Measurements from ENCODE around the gene NRSN2. TPM values are rescaled to one million over a fixed set of nuclear protein-coding genes. Genes with fewer than 3 reads are reported as not detected.

Gene NRSN2, protein sequence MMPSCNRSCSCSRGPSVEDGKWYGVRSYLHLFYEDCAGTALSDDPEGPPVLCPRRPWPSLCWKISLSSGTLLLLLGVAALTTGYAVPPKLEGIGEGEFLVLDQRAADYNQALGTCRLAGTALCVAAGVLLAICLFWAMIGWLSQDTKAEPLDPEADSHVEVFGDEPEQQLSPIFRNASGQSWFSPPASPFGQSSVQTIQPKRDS
- 97.1 and 111 TPM in 2 replicates for polyA plus RNA-seq

DNA sequence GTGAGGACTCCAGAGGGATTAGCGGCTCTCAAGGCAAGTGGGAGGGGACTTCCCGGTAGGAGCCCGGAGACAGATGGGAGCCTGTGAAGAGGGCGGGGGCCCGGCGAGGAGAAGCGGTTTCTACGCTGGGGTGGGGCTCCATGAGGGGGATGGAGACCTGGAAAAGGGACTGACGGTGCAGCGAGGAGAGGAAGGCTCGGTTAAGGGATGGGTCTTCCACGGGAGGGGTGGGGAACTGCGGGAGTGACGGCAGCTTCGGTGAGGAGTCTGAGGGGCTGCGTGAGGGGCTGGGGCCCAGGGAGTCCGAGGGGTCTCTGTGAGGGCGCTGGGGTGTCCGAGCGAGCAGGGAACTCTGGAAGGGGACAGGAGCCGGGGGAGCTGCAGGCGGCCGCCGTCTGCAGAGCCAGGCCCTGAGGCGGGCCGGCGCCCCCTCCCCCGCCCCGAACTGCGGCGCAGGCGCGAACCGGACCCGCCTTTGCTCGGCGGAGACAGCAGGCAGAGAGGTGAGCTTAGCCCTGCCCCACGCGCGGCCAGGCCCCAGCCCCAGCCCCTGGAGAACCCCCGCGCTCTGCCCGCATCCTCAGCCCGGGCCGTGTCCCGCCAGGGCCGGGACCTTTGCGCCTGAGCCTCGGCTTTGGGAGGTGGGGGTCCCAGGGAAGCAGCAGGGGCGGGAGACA lies at the start of gene NRSN2:
TSS of gene NRSN2 (plus strand) at position 472 of the 677 bp plus-strand sequence. CDS start 2,533 bp downstream, outside the sequence.

DNA sequence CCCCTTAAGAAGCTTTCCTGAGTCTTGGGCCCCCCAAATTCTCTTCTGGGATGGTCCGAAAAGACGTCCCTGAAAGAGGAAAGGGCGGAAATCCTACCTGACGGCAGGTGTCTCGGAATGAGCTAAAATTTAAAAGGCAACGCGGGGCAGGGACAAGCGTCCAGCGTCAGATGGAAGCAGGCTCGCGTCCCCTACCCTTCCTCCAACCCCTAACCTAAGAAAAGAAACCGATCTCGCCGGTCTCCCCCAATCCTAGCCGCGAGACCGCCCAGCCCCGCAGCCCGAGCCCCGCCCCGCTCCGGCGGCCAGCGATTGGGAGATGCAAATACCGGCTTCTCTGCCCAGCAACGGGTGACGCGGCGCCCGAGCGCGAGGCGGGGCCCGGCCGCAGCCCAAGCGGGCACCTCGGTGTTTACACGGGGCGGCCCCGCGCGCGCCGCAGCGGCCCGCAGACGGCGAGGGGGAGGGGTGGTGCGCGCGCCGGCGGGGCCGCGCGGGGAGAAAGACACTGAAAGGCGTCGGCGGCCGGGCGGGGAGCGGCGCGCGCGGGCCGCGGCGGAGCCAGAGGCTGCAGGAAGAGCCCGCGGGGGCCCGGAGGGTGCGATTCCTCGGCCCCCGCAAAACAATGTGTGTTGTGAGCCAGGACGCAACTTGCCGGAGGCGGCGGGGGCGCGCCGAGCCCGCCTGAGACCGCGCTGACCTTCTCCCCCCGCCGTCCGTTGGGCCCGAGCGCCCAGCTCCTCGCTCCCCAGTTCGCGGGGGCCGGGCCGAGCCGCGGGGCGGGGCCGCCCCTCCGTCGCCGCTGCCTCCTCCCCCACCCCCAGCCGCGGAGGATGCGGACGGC lies 21.6 kb upstream of the NRSN2 start, which contains the start of gene SOX12:
TSS of gene SOX12 (plus strand) at position 508 of the 844 bp plus-strand sequence. CDS start 373 bp downstream, outside the sequence.

Other genes starting within 250 kb of the NRSN2 start
- not detected in 2 replicates for gene DEFB126, start 204.5 kb upstream of the NRSN2 start, polyA plus RNA-seq
- gene DEFB127, start 189.7 kb upstream of the NRSN2 start, polyA plus RNA-seq, result not detected in 2 replicates
- gene DEFB128, start 157.4 kb upstream of the NRSN2 start, polyA plus RNA-seq, result not detected in 2 replicates
- gene DEFB129, start 119.9 kb upstream of the NRSN2 start, polyA plus RNA-seq, result not detected in 2 replicates
- not detected in 2 replicates for gene DEFB132, start 89.4 kb upstream of the NRSN2 start, polyA plus RNA-seq
- gene C20orf96, start 56.4 kb upstream of the NRSN2 start, polyA plus RNA-seq, result 8.5 and 9.2 TPM in 2 replicates
- 0.94 and 1.8 TPM in 2 replicates for gene ZCCHC3, start 49.5 kb upstream of the NRSN2 start, polyA plus RNA-seq
- 0.24 and 0.98 TPM in 2 replicates for gene SOX12, start 21.6 kb upstream of the NRSN2 start, polyA plus RNA-seq
- gene TRIB3, start 33.6 kb downstream of the NRSN2 start, polyA plus RNA-seq, result 2.4 TPM in 1 of 2 replicates, not detected in the other
- 7.3 and 9.6 TPM in 2 replicates for gene RBCK1, start 61.2 kb downstream of the NRSN2 start, polyA plus RNA-seq
- 9.2 and 12.6 TPM in 2 replicates for gene TBC1D20, start 115.4 kb downstream of the NRSN2 start, polyA plus RNA-seq
- 127 and 135 TPM in 2 replicates for gene CSNK2A1, start 196.7 kb downstream of the NRSN2 start, polyA plus RNA-seq